T-helper 9 cell (primary cell): ENCODE data around the gene STAU1.
"Not testable (repeated sequence)": the region's sequence is repeated elsewhere in the genome, so short reads cannot be mapped to it uniquely, and the experiment has no call there.

Experiments
- DNase-seq: peaks from one replicate; pipeline ENCODE4 v3.0.0-alpha.2; 2020

STAU1 gene

DNA sequence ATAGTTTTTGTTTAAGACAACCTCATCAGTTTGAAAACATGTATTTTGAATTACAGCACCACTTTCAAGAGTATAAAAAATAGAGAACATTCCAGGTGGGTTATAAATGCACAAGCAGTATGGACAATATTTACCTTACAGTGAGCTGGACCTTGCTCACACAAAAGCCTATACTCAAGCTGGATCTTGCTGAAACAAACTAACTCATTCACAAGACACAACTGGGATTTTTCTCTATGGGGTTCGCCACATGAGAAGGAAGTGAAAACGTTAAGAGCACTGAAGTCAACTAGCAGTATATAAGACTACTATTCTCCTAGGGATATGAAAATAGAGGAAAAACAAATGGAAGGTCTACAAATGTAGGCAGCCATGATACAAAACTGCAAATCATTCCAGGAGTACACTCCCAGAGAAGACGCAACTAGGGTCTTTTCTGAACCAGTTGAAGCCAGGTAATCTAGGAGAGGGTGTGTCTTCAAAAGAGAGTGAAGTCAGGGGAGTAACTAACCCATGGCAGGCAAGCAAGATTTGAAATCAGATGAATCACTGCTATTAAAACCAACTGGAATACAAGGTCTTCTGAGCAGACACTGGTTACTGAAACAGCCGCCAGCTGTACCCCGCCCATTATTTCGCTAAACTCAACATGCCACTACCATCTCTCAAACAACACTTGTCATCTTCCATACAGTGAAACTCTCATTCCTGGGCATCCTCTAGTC, 26.5 kb downstream of the STAU1 start:
- no peak for DNase-seq

DNA sequence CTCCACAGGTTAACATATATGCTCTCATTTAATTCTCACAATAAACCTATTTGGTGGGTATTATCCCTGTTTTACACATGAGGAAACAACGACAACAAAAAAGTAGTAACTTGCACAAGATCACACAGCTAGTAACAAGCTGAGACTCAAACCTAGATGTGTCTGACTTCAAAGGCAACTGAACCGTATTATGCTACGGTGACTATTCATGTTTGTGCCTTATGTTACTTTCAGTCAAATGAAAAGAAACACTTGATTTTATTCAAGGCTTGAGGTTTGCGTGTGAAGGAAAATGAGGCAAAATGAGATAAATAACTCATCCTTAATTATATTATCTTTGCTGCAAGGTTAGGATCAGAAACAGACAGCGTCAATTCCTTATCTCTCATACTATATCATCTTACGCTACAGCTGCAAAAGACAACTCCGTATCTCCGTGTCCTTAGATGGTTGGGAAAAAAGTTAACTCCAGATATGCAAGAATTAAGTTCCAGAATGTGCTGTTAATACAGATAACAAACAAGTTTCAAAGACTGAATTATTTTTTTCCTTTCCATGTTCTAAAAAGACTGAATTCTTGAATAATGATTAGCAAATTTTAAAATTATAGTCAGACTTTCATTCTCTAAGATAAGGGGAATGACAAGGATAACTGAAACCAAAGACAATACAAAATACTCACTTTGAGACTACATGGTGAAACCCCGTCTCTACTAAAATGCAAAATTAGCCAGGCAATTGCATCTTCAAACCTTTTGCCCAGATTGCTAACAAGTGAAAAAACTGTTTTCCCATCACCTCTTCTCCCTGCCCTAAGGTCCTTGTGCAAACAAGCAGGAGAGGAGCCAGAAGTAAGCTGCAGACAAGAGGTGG, 27.8 kb downstream of the STAU1 start:
- DNase-seq, result no peak

DNA sequence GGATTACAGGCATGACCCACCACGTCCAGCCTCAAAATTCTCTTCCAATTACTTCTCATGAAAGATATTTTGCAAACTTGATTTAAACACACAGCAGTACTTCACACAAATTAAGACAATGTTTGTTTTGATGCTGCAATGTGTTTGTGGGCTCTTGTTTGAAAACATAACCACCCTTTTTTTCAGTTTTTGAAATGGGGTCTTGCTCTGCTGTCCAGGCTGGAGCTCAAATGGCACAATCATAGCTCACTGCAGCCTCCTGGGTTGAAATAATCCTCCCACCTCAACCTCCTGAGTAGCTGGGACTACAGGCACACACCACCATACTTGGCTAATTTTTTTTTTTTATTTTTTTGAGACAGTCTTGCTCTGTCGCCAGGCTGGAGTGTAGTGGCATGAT, 31.0 kb downstream of the STAU1 start:
- DNase-seq, result no peak

DNA sequence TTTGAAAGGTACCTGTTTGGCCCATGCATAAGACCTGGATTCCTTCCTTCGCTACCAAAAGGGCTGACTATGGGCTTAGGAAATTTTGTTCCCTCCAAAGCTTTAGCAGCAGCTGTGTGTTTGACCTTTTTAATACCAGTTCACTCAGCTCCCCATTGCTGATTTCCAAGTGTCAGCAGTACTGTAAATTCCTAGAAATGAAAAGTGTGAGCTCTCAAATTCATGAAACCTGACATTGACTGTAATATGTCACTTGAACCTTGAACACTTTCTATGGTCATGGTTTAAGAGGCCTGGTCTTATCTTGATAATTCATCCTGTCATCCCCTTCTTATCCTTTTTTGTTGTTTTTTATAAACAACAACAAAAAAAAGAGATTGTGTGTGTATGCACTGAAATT, 31.7 kb downstream of the STAU1 start:
- DNase-seq, result no peak

DNA sequence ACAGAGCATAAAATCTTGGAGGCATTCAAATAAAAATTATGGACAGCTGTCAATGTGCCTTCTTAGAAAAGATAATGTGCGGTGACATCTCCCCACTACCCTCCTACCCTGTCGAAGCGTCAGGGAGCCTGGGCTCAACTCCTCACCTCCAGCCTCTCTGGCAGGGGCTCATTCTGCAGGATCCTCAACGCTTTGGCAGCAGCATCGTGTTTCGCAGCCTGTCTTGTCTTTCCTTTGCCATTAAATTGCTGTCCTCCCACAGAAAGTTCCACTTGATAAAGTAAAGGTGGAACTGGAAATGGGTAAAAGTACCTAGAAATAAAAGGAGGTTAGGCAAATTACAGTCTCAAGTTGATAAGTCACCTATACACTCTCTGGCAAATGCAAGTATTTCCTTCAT, 36.7 kb downstream of the STAU1 start:
- DNase-seq, result no peak

DNA sequence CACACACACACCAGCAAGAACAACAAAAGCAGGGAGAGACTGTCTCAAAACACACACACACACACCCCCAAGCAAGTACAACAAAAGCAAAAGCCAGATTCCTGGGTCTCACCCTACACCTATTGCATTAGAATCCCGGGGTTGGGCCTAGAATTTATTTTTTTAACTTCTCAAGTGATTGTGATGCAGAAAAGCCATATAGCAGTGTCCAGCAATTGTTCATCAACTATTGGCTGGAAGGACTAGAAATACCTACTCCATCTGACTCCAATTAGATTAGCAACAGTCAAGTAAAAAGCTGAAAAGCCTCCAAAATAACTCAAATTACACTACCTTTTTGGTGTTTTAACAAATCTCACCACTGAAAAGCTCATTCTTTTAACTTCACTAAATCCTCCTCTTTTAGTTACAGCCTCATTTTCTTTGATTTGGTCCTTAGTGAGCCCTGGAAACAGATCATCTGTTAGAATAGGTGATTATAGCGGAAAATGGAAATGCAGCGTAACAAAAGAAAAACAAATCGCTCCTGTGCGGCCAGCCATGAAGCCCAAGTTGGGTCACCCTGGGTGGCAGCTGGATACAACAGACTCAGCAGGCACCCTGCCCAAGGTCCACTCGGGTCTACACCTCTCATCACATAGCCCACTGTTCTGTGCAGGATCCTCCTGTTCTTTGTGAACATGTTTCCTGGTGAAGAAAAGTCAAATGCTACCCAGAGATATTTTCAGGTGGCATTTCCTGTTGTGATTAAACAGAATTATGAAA, 38.7 kb downstream of the STAU1 start:
- DNase-seq, result no peak

DNA sequence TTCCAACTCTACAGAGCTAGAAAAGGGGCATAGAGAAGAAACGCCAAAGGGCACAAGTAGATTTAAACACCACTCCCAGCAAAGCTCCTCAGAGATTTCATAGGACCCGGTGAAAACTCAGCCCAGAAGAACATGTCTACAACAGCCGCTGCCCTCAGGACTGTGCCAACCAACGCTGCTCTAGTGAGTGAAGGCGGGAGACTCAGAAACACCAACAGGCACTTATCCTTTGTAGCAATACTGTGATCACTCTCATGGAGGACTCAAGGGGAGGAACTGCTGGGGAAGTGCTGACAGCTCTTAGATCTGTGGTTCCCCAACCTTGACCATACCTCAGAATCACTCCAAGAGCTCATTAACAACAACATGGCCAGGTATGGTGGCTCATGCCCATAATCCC, 39.5 kb downstream of the STAU1 start:
- DNase-seq, result no peak

DNA sequence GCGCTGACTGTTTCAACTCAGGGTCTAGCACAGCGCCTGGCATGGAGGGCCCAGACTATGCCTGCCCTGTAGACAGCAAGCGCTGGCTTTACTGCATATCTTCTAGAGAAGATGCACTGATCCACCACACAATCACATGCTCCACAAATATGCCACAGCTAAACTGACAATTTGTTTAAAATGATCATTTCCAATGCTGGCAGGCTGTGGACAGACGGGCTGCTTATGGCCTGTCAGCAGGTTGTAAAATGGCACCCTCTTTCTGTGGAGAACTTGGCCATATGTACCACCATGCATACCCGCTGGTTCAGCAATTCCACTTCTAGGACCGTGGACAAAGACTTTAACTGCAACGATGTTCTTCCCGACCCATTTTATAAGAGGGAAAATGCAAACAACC, 40.8 kb downstream of the STAU1 start:
- DNase-seq, result no peak

DNA sequence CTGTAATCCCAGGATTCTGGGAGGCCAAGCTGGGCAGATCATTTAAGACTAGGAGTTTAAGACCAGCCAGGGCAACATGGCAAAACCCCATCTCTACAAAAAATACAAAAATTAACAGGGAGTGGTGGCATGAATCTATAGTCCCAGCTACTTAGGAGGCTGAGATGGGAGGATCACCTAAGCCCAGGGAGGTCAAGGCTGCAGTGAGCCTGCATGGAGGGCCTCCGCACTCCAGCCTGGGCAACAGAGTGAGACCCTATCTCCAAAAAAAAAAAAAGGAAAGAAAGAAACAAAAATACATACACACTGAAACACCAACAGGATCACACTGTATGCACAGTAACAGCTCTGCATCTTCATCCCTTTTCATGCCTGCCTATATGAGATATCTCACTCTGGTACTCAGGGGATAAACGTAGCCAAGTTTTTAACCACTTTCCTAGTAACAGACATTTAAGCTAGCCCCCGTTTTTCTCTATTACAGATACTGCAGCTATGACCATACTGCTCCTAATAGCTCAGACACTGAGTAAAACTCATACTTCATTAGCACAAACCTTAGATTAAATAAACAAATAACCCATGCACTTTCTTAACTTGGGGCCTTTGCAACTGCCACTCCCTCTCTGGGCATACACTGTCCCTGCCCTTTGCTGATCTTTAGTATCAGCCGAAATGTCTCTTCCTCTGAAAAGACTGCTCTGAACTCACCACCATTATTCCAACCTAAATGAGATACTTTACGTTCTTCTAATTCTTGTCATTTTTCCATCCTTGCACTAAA, 41.5 kb downstream of the STAU1 start:
- no peak for DNase-seq

DNA sequence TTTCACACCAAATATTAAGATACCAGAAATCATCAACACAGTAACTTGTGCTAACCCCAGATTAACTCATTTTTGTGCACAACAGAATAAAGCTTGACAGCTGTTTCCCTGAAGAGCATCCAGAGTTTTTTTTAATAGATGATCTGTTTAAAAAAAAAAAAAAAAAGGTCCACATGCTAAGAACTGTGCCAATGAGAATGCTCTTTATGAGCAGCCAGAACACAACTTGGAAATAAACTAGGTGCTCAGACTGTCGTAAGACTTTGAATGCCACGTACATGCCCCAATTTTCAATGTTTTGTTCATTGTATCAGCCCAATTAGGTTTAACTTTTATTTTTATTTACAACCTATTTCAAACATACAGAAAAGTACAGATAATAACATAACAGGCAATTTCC, 47.3 kb downstream of the STAU1 start:
- DNase-seq, result no peak

DNA sequence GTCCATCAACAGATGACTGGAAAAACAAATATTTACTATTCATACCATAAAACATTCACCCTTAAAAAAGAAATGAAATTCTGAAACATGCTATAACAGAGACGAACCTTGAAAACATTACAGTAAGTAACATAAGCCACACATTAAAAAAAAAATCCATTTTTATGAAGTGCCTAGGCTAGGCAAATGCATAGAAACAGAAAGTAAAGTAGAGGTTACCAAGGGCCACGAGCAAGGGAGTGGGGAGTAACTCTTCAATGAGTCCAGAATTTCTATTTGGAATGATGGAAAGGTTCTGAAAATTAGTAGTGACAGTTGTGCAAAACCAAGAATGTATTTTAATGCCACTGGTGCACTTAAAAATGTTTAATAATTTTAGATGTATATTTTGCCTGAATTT, 47.7 kb downstream of the STAU1 start:
- DNase-seq, result no peak

DNA sequence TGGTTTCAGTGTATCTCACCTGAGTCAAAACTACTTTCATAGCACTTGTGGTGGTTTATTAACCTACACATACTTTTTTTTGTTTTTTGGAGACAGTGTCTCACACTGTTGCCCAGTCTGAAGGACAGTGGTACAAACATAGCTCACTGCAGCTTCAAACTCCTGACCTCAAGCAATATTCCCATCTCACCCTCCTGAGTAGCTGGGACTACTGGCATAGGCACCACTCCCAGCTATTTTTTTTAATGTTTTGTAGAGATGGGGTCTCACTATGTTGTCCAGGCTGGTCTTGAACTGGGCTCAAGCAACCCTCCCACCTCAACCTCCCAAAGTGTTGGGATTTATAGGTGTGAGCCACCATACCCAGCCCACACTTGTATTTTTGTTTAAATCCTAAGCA, 49.7 kb downstream of the STAU1 start:
- no peak for DNase-seq

DNA sequence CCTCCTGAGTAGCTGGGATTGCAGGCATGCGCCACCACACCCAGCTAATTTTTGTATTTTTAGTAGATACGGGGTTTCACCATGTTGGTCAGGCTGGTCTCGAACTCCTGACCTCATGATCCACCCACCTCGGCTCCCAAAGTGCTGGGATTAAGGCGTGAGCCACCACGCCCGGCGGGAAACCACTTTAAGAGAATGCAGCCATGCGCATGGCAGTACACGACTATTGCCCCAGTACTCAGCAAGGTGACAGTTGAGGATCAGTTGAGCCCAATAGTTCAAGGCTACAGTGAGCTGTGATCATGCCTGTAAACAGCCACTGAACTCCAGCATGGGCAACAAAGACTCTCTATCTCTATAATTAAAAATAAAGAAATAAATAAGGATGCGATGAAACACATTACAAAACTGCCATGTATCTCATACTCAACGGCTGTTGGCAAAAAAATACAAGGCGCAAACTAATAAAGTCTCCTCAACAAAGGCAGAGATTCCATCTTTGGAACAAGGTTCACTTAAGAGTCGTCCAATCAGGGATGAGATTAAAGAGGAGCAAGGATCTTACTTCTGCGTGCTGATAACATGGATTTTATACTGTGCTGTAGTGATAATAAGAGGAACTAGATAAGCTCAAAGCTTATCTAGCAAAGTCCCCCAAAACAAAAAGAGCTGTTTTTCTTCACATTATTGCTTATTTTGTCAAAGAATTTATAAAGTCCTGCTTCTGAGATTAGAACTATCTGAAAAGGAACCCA, 51.1 kb downstream of the STAU1 start:
- no peak for DNase-seq

DNA sequence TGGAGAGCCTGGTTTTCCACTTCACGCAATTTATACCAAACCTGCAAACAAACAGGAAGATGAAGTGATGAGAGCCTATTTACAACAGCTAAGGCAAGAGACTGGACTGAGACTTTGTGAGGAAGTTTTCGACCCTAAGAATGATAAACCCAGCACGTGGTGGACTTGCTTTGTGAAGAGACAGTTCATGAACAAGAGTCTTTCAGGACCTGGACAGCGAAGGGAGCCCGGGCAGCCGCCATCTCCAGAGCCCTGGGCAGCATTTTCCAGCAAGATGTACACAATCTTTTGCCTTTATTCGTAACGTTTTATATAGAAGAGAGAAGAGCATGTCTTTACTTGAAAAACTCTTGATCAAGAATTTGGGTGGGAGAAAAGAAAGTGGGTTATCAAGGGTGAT, 53.3 kb downstream of the STAU1 start:
- DNase-seq, result not testable (repeated sequence)

DNA sequence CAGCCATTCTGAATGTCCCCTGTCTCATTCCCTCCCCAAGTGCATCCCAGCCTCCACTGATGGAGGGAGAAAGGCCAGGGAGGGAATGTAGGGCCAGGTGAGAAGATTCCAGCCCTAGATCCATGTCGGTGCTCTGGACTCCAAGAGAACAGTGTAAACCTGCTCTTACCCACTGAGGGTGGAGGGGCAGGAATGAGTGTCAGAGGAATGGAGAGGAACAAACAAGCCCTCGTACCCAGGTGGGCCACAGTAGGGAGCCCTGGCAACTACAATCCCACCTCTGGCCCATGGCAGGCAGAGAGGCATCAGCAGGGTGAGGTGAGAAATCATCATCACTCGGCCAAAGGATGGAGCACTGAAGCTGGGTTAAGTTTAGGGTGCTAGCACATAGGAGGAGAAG, 54.6 kb downstream of the STAU1 start:
- no peak for DNase-seq

DNA sequence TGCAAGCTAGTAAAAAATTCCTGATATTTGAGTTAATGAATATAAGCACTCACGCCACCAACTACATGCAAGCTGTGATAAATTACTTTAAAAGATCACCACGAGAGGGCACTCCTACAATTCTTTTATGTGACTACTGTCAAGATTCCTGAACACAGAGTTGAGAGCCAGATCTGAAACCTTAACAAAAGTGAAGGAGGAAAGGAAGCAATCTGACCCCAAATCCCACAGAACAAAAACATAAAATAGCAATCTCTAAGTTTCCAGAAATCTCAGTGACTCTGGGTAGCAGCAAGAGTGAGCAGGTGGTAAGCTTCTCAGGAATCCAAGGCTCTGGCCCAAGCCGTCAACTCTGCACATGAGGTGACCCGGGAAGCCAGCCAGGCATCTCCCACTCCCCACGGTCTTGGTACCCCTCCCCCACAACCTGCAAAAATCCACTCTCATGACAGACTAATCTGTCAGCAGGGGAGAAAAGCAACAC, 55.1 kb downstream of the STAU1 start:
- no peak for DNase-seq

DNA sequence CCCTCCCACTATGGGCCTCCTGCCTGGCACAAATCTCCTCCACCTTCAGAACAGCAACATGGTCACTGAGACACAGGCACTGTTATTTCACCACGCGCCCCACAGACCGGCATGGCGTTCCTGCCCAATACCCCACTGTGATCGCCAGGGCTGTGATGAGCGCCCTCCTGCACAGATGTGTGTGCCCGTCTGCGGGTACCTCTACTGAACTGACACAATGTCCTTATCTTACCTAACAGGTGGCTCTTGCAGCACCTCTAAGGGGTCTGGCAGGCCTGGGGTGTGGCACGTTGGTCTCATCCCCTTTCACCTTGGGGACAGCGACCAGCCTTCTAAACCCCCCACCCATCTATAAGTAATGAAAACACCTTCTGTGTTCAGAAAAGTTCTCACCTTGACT, 64.2 kb downstream of the STAU1 start:
- no peak for DNase-seq

DNA sequence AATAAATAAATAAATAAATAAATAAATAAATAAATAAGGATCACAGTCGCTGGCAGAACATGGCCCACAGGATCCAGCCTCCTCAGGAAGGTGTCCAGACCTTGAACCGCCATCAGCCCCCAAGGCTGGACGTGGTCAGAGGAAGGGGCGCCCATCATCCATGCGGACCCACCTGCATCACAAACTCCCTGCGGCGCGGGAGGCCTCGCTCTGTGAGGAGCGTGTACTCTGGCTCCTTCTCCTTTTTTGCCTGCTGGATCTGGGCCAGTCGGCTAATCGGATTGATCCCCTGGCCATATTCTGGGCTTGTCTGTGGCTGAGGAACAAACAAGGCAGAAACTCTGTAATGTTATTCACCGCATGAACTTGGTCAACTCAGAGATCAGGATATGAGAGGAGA, 65.2 kb downstream of the STAU1 start:
- no peak for DNase-seq

DNA sequence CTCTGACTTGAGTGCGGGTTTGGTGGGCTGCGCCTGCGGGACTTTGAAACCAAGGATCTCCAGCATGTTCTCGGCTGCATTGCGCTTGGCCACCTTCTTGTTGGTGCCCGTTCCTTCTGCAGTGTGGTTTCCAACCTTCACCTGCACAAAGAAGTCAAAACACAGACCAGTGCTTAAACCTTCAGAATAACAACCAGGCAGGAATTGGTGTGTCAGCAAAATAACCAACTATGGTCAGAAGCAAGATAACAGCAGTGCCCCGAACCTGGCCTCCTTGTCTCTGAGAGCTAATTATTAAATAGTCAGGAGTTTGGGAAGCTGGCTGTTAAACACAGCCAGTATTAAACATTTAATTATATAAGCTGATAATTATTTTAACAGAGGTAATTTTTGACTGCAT, 68.1 kb downstream of the STAU1 start:
- no peak for DNase-seq

DNA sequence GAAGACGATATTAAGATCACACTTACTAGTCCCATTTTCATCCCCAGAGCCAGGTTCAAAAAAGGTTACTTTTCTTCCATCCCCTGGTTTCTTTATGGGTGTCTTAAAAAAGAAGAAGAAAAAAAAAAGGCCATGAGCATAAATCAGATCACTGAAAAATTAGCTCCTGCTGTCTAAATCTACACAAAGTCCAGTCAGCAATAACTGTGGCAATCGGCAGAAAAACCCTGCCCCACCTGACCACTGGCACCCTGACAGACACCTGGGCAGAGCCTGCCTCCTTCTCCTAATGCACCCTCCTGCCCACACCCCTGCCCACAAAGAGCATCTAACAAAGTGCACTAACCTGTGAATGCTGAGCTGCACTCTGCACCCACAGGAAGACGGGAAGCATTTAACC, 69.8 kb downstream of the STAU1 start:
- no peak for DNase-seq

DNA sequence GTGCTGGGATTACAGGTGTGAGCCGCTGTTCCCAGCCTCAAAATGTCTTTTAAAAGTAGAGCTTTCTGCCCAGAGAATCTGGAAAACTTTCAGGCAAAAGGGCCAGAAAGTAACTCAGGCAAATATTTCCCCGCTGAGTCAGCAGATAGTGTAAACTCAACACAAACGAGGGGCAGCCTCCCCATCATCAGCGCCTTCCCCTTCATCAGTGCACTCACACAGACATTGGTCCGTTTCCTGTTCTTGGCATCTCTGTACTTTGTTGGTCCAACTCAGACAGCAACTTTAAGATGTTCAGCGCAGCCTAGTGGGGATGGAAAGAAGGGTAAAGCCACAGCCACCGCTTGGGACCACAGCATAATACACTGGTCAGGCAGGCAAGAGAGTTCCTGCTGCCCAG, 72.6 kb downstream of the STAU1 start:
- no peak for DNase-seq
